HepG2 (cell line): ENCODE results near the gene SIRT7. TPM values are rescaled to one million over a fixed set of nuclear protein-coding genes. Genes with fewer than 3 reads are reported as not detected.

Source experiments
- AGO2 ChIP-seq: fragments of 200-400 bp; formaldehyde crosslinking; optimal IDR thresholded peaks from 2 replicates; pipeline ENCODE3; 2017; ENCODE audit warnings: mild to moderate bottlenecking, low read depth, low read length, moderate library complexity
- PATZ1 ChIP-seq: sonication (generic); formaldehyde crosslinking; IDR thresholded peaks from 2 replicates; pipeline ENCODE4 v1.4.0; 2020; ENCODE audit warnings: missing genetic modification reagents
- POLR2AphosphoS5 ChIP-seq: IDR thresholded peaks from 2 replicates; pipeline ENCODE4 v1.6.1; 2012; ENCODE audit warnings: low read depth, low read length
- RBM39 ChIP-seq: fragments of 200-400 bp; formaldehyde crosslinking; IDR thresholded peaks from one replicate; pipeline ENCODE4 v1.6.1; 2018; ENCODE audit warnings: antibody characterized with exemption, mild to moderate bottlenecking, low read depth, low read length; ENCODE audit not compliant: poor library complexity, severe bottlenecking
- SP4 ChIP-seq: sonication (generic); formaldehyde crosslinking; IDR thresholded peaks from 2 replicates; pipeline ENCODE4 v1.8.1; 2023; ENCODE audit warnings: mild to moderate bottlenecking, missing genetic modification reagents
- SRSF1 ChIP-seq: fragments of 200-400 bp; formaldehyde crosslinking; optimal IDR thresholded peaks from 2 replicates; pipeline ENCODE3; 2017; ENCODE audit warnings: mild to moderate bottlenecking, low read depth, low read length, moderate library complexity
- ZBTB33 ChIP-seq: sonication (generic); formaldehyde crosslinking; IDR thresholded peaks from 2 replicates; pipeline ENCODE4 v1.4.0; 2020; ENCODE audit warnings: missing genetic modification reagents
- ZBTB43 ChIP-seq: sonication (generic); formaldehyde crosslinking; conservative IDR thresholded peaks from 2 replicates; pipeline ENCODE4 v1.4.0; 2020; ENCODE audit warnings: missing genetic modification reagents
- ZC3H13 ChIP-seq: sonication (generic); formaldehyde crosslinking; IDR thresholded peaks from 2 replicates; pipeline ENCODE4 v1.8.1; 2023; ENCODE audit warnings: mild to moderate bottlenecking, missing genetic modification reagents, moderate library complexity
- ZNF770 ChIP-seq: sonication (generic); formaldehyde crosslinking; IDR thresholded peaks from 2 replicates; pipeline ENCODE4 v1.5.0; 2020; ENCODE audit warnings: mild to moderate bottlenecking, missing genetic modification reagents
- polyA plus RNA-seq, 8 experiments: library from polyadenylated mRNA; depleted of rRNA in 3 of 8; stranded (reverse) in 7 of 8; unstranded in 1 of 8; fragments of >200 nt; fragmentation: Illumina TruSeq in 4 of 8; extraction: Trizol in 4 of 8; gene quantifications; 2 replicates each; pipeline versions ENCODE4 v1.2.1 to v1.2.3, GENCODE V29; 2011 to 2016; ENCODE audit warnings: low read depth in 4 of 8, missing spikeins in 1 of 8, mixed read lengths in 1 of 8; ENCODE audit not compliant: insufficient read depth in 1 of 8
- total RNA-seq, 5 experiments: library from RNA; depleted of rRNA; stranded (reverse); fragments of >200 nt; fragmentation: Illumina TruSeq; extraction: Trizol; gene quantifications; 2 replicates each; pipeline ENCODE4 v1.2.3, GENCODE V29; 2016; ENCODE audit warnings: low read depth in 1 of 5
- TF ChIP-seq, protein P1 (sequence below): IDR thresholded peaks from 2 replicates; pipeline ENCODE4 v1.6.1; 2012; ENCODE audit warnings: inconsistent platforms
- TF ChIP-seq, protein P2 (sequence below): sonication (generic); formaldehyde crosslinking; IDR thresholded peaks from 2 replicates; pipeline ENCODE4 v1.5.0; 2020; ENCODE audit warnings: mild to moderate bottlenecking, missing genetic modification reagents, moderate library complexity
- TF ChIP-seq, protein P3 (sequence below): sonication (generic); formaldehyde crosslinking; IDR thresholded peaks from 2 replicates; pipeline ENCODE4 v1.5.1; 2020; ENCODE audit warnings: missing genetic modification reagents, mild to moderate bottlenecking, borderline replicate concordance

Gene SIRT7
- total and polyA plus RNA-seq, 2 of the 13 experiments (the other 11 are each of a cell fraction or from before 2014, with no cell fraction given), result 8.3 to 24.8 TPM

- TF ChIP-seq ZNF770 (CRISPR knock-in tag) (peak; percentile 59; the same call in 1 of the 2 replicates), ZC3H13 (CRISPR knock-in tag) (peak; percentile 83), SRSF1 (peak; percentile 19), PATZ1 (0 out of 2 replicates have a peak, but pooled peaks have one; percentile 15), ZBTB33 (peak; percentile 56), RBM39 (peak; percentile 12), ZBTB43 (CRISPR knock-in tag) (no peak), SP4 (CRISPR knock-in tag) (no peak), AGO2 (peak; percentile 80), POLR2AphosphoS5 (peak; percentile 15; the same call in 1 of the 2 replicates)
- TF ChIP-seq, protein P1, sequence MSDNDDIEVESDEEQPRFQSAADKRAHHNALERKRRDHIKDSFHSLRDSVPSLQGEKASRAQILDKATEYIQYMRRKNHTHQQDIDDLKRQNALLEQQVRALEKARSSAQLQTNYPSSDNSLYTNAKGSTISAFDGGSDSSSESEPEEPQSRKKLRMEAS, result 0 out of 2 replicates have a peak, but pooled peaks have one; percentile 14
- TF ChIP-seq, protein P2, sequence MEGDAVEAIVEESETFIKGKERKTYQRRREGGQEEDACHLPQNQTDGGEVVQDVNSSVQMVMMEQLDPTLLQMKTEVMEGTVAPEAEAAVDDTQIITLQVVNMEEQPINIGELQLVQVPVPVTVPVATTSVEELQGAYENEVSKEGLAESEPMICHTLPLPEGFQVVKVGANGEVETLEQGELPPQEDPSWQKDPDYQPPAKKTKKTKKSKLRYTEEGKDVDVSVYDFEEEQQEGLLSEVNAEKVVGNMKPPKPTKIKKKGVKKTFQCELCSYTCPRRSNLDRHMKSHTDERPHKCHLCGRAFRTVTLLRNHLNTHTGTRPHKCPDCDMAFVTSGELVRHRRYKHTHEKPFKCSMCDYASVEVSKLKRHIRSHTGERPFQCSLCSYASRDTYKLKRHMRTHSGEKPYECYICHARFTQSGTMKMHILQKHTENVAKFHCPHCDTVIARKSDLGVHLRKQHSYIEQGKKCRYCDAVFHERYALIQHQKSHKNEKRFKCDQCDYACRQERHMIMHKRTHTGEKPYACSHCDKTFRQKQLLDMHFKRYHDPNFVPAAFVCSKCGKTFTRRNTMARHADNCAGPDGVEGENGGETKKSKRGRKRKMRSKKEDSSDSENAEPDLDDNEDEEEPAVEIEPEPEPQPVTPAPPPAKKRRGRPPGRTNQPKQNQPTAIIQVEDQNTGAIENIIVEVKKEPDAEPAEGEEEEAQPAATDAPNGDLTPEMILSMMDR (CRISPR knock-in tag), result 0 out of 2 replicates have a peak, but pooled peaks have one; percentile 9
- TF ChIP-seq, protein P3, sequence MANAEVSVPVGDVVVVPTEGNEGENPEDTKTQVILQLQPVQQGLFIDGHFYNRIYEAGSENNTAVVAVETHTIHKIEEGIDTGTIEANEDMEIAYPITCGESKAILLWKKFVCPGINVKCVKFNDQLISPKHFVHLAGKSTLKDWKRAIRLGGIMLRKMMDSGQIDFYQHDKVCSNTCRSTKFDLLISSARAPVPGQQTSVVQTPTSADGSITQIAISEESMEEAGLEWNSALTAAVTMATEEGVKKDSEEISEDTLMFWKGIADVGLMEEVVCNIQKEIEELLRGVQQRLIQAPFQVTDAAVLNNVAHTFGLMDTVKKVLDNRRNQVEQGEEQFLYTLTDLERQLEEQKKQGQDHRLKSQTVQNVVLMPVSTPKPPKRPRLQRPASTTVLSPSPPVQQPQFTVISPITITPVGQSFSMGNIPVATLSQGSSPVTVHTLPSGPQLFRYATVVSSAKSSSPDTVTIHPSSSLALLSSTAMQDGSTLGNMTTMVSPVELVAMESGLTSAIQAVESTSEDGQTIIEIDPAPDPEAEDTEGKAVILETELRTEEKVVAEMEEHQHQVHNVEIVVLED (CRISPR knock-in tag), result no peak
These were observed 14.6 kb downstream of the SIRT7 start (continued) for GRCh38 chr17:81903415-81903831.
